ENCODE data around the gene OLFML1.

Gene OLFML1

GRCh38 chr11:7442588-7443215, 42.6 kb upstream of the OLFML1 start:
- Histone ChIP-seq H3K4me3 (replicated peaks; ENCODE audit: low read depth, low read length) (no peak overlapping the region), H3K27me3 (replicated peaks; ENCODE audit: control insufficient read depth, insufficient read depth, low read length) (no peaks in the 10 kb centered on the region), H3K36me3 (ENCODE audit: control insufficient read depth, insufficient read depth, low read length) (no peaks in the 10 kb centered on the region)
- peak; percentile 24 for DNase-seq (ENCODE audit: extremely low read depth, insufficient read length)
- peak; percentile 88 for TF ChIP-seq CTCF (IDR thresholded peaks at IDR 0.05; ENCODE audit: insufficient read depth, low read length, poor library complexity, severe bottlenecking)

DNA sequence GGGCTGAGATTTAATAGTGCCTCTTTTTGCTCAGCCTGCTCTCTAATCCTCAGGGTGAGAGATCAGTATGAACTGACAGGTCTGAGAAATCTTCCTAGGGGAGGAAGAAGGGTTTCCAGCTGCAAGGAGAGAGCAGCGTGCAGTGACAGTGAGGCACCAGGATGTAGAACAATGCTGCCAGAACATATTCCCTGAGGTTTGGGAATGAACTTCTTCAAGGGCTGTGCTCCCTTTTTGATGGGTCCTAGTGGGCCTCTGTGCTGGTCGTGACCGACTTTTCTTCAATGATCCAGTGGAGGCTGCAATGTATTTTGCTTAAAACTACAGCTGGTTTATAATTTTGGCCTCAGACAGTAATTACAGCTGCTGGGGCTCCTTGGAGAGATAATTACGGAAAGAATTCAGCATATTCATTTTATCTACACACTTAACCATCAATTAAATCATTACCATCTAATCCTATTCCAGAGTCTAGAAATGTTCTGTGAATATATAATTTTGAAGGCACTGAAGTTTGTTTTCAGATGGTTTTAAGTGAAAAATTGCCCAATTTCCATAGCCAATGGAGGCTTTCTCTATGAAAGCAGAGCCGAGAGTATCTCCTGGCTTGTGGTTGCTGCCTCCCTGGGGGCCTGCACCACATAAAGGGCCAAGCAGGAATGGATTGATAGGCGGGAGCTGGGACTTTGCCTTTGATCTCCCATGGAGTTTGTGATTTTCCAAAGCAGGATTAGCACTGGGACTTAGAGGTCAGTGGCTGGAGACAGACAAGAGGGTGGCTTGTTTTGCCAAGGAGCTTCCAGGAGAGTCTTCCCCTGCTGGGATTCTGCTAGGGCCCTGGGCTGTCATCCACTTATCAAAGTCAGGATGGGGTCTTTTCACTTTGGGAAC, 41.0 kb upstream of the OLFML1 start:
- Histone ChIP-seq H3K27me3 (replicated peaks; ENCODE audit: control insufficient read depth, insufficient read depth, low read length) (no peaks in the 10 kb centered on the region), H3K36me3 (ENCODE audit: control insufficient read depth, insufficient read depth, low read length) (no peaks in the 10 kb centered on the region), H3K4me3 (replicated peaks; ENCODE audit: low read depth, low read length) (no peak overlapping the region)
- no peak for DNase-seq (ENCODE audit: extremely low read depth, insufficient read length)
- TF ChIP-seq CTCF (IDR thresholded peaks at IDR 0.05; ENCODE audit: insufficient read depth, low read length, poor library complexity, severe bottlenecking), result no peak

GRCh38 chr11:7445564-7445963, 39.7 kb upstream of the OLFML1 start:
- TF ChIP-seq CTCF (IDR thresholded peaks at IDR 0.05; ENCODE audit: insufficient read depth, low read length, poor library complexity, severe bottlenecking), result no peak
- no peak for DNase-seq (ENCODE audit: extremely low read depth, insufficient read length)
- no peaks in the 10 kb centered on the region for H3K36me3 ChIP-seq (ENCODE audit: control insufficient read depth, insufficient read depth, low read length)
- H3K27me3 ChIP-seq (replicated peaks; ENCODE audit: control insufficient read depth, insufficient read depth, low read length), result no peaks in the 10 kb centered on the region
- no peak overlapping the region for H3K4me3 ChIP-seq (replicated peaks; ENCODE audit: low read depth, low read length)

DNA sequence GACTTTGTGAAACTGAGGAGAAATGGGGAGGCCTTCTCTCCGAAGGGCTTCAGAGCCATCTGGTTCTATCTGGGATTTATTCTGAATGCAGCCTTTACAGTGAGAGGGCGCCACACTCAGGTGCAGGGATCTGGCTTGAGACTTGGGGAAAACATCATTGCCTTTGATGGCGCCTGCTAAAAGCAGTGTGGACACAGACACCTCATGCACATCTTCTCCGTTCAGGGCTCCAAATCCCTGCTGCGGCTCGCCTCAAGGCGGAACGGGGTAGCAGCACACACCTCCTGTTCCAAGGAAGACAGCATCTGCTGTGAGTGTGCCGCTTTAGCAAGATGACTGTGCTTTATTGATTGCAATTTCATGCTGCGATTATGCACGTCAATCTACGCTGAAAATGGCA, 37.1 kb upstream of the OLFML1 start:
- H3K36me3 ChIP-seq (ENCODE audit: control insufficient read depth, insufficient read depth, low read length), result no peaks in the 10 kb centered on the region
- no peak for TF ChIP-seq CTCF (IDR thresholded peaks at IDR 0.05; ENCODE audit: insufficient read depth, low read length, poor library complexity, severe bottlenecking)
- no peak for DNase-seq (ENCODE audit: extremely low read depth, insufficient read length)
- no peak overlapping the region for H3K4me3 ChIP-seq (replicated peaks; ENCODE audit: low read depth, low read length)
- H3K27me3 ChIP-seq (replicated peaks; ENCODE audit: control insufficient read depth, insufficient read depth, low read length), result no peaks in the 10 kb centered on the region

GRCh38 chr11:7449211-7449840, 36.0 kb upstream of the OLFML1 start:
- Histone ChIP-seq H3K36me3 (ENCODE audit: control insufficient read depth, insufficient read depth, low read length) (no peaks in the 10 kb centered on the region; the same call in 1 of the 2 replicates), H3K4me3 (replicated peaks; ENCODE audit: low read depth, low read length) (no peak overlapping the region), H3K27me3 (replicated peaks; ENCODE audit: control insufficient read depth, insufficient read depth, low read length) (no peaks in the 10 kb centered on the region)
- no peak for DNase-seq (ENCODE audit: extremely low read depth, insufficient read length)
- no peak for TF ChIP-seq CTCF (IDR thresholded peaks at IDR 0.05; ENCODE audit: insufficient read depth, low read length, poor library complexity, severe bottlenecking)
